Endometrium (tissue), 2 donors: ENCODE data around the gene NECAB3.

ENCODE experiments used
- FAIRE-seq: peaks from 2 replicates; lab custom pipeline; 2012; peaks lifted over from hg19 to GRCh38; lab: Jason Lieb, UNC
- donor health status: control.
- donor health status: control.

Gene NECAB3

DNA sequence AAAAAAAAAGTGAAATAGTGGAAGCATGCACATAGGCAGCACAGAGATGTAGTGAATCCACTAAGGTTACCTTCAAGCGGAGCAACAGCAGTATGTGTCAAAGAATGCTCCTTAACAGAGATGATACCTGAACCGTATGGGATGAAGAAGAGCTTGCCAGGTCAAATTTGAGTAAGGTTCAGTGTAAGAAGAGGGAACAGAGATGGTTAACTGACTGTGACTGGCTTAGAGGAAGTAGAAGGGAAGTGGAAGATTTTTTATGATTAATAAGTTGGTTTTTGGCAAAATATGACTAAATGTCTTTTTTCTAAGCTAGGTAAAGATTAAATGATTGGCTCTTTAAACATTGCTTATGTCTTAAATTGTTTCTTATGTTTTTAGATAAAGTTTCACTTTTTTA lies 64.7 kb downstream of the NECAB3 start:
- FAIRE-seq: no peak
